Neural cell (in vitro differentiated cells): ENCODE data around the gene PAQR5. TPM values are rescaled to one million over a fixed set of nuclear protein-coding genes. Genes with fewer than 3 reads are reported as not detected.
"Not testable (repeated sequence)": the region's sequence is repeated elsewhere in the genome, so short reads cannot be mapped to it uniquely, and the experiment has no call there.

Experiments
- H2AFZ ChIP-seq: fragments of 200-600, 300-800 bp; sonication (generic), shearing (Covaris generic); 2 replicates; pipeline ENCODE4 v1.6.0; 2014; ENCODE audit warnings: low read depth, mild to moderate bottlenecking, antibody characterized with exemption, low read length, moderate library complexity
- H3F3A ChIP-seq: fragments of 200-600 bp; shearing (Covaris generic); 2 replicates; pipeline ENCODE4 v1.6.1; 2016; ENCODE audit warnings: mild to moderate bottlenecking, moderate library complexity, mixed read lengths, antibody characterized with exemption, low read length; ENCODE audit not compliant: insufficient read depth, poor library complexity, severe bottlenecking
- H3K27ac ChIP-seq: fragments of 200-600, 300-800 bp; sonication (generic), shearing (Covaris generic); 2 replicates; pipeline ENCODE4 v1.5.1; 2014; ENCODE audit warnings: mild to moderate bottlenecking, low read length, moderate library complexity
- H3K27me3 ChIP-seq: fragments of 300-800, 200-600 bp; sonication (generic), shearing (Covaris generic); 2 replicates; pipeline ENCODE4 v1.6.0; 2014; ENCODE audit warnings: mild to moderate bottlenecking, low read depth, low read length, moderate library complexity; ENCODE audit not compliant: insufficient read depth
- H3K36me3 ChIP-seq: fragments of 300-800, 200-600 bp; sonication (generic), shearing (Covaris generic); 2 replicates; pipeline ENCODE4 v1.5.1; 2014; ENCODE audit warnings: mild to moderate bottlenecking, antibody characterized with exemption, low read length, moderate library complexity; ENCODE audit not compliant: insufficient read depth
- H3K4me2 ChIP-seq: fragments of 300-800, 200-600 bp; sonication (generic), shearing (Covaris generic); 2 replicates; pipeline ENCODE4 v1.6.0; 2014; ENCODE audit warnings: mild to moderate bottlenecking, low read length
- H3K4me3 ChIP-seq: fragments of 300-800, 200-600 bp; sonication (generic), shearing (Covaris generic); 2 replicates; pipeline ENCODE4 v1.5.1; 2014; ENCODE audit warnings: mild to moderate bottlenecking, low read length, moderate library complexity
- H3K79me2 ChIP-seq: fragments of 200-600 bp; shearing (Covaris generic); replicated peaks from 2 replicates; pipeline ENCODE4 v1.6.0; 2014; ENCODE audit warnings: mild to moderate bottlenecking, low read length, moderate library complexity; ENCODE audit not compliant: insufficient read depth
- H3K9ac ChIP-seq: fragments of 300-800, 200-600 bp; sonication (generic), shearing (Covaris generic); 2 replicates; pipeline ENCODE4 v1.6.1; 2016; ENCODE audit warnings: mild to moderate bottlenecking, low read length, mixed read lengths
- H3K9me2 ChIP-seq: fragments of 200-600 bp; shearing (Covaris generic); 2 replicates; pipeline ENCODE4 v1.6.1; 2016; ENCODE audit warnings: mild to moderate bottlenecking, low read length, mixed read lengths; ENCODE audit not compliant: insufficient read depth
- H3K9me3 ChIP-seq: fragments of 200-600, 300-800 bp; sonication (generic), shearing (Covaris generic); 2 replicates; pipeline ENCODE4 v1.6.1; 2016; ENCODE audit warnings: mild to moderate bottlenecking, mixed run types, low read length, moderate library complexity, mixed read lengths
- H4K20me1 ChIP-seq: fragments of 200-600 bp; shearing (Covaris generic); 2 replicates; pipeline ENCODE4 v1.6.1; 2016; ENCODE audit warnings: mild to moderate bottlenecking, mixed run types; ENCODE audit not compliant: insufficient read depth
- EP300 ChIP-seq: fragments of 450-650 bp; conservative IDR thresholded peaks from 2 replicates; pipeline ENCODE4 v1.6.1; 2014; ENCODE audit warnings: antibody characterized with exemption, mild to moderate bottlenecking, moderate library complexity; ENCODE audit not compliant: poor library complexity, severe bottlenecking
- MXI1 ChIP-seq: fragments of 450-650 bp; conservative IDR thresholded peaks from 2 replicates; pipeline ENCODE4 v1.6.1; 2014; ENCODE audit warnings: antibody characterized with exemption, mild to moderate bottlenecking; ENCODE audit not compliant: poor library complexity, severe bottlenecking
- POLR2AphosphoS5 ChIP-seq: IDR thresholded peaks from 2 replicates; pipeline ENCODE4 v1.6.1; 2012
- RAD21 ChIP-seq: fragments of 450-650 bp; conservative IDR thresholded peaks from 2 replicates; pipeline ENCODE4 v1.6.1; 2014; ENCODE audit warnings: antibody characterized with exemption, mild to moderate bottlenecking, moderate library complexity
- SMC3 ChIP-seq: fragments of 450-650 bp; conservative IDR thresholded peaks from 2 replicates; pipeline ENCODE4 v1.6.1; 2014; ENCODE audit warnings: antibody characterized with exemption, mild to moderate bottlenecking, moderate library complexity; ENCODE audit not compliant: poor library complexity
- TAF1 ChIP-seq: IDR thresholded peaks from 2 replicates; pipeline ENCODE4 v1.6.1; 2012; ENCODE audit warnings: low read depth
- polyA plus RNA-seq: library from polyadenylated mRNA; depleted of rRNA; stranded (reverse); fragments of >200 nt; gene quantifications from 2 replicates; pipeline ENCODE4 v1.2.3, GENCODE V29; 2014
- TF ChIP-seq, protein P1 (sequence below): fragments of 450-650 bp; IDR thresholded peaks from 2 replicates; pipeline ENCODE4 v1.5.1; 2014; ENCODE audit warnings: antibody characterized with exemption, mild to moderate bottlenecking, moderate library complexity; ENCODE audit not compliant: poor library complexity, severe bottlenecking

Gene PAQR5
- polyA plus RNA-seq, 1 donor from 2014 or later, result not detected

DNA sequence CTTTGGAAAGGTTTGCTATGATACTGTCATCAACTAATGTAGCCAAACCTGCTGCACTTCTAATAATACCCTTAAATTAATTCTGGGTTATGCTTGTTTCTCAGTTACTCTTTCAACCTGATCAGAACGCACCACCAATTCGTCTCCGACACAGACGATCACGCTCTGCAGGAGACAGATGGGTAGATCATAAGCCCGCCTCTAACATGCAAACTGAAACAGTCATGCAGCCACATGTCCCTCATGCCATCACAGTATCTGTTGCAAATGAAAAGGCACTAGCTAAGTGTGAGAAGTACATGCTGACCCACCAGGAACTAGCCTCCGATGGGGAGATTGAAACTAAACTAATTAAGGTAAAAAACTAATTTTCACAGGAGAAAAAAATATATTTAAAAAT is 146.0 kb downstream of the PAQR5 start:
- no peak overlapping the region for H3K4me2 ChIP-seq
- no peak overlapping the region for H3K4me3 ChIP-seq
- H3K27me3 ChIP-seq, result no peaks in the 10 kb centered on the region
- H3K36me3 ChIP-seq, result no peaks in the 10 kb centered on the region
- H3K27ac ChIP-seq, result no peak overlapping the region
- no peaks in the 10 kb centered on the region for H4K20me1 ChIP-seq
- TF ChIP-seq TAF1, result no peak
- no peak overlapping the region for H2AFZ ChIP-seq
- H3K9me2 ChIP-seq, result no peaks in the 10 kb centered on the region
- no peaks in the 10 kb centered on the region for H3K9me3 ChIP-seq
- H3K79me2 ChIP-seq, result no peaks in the 10 kb centered on the region
- no peaks in the 10 kb centered on the region for H3F3A ChIP-seq
- no peak overlapping the region for H3K9ac ChIP-seq

DNA sequence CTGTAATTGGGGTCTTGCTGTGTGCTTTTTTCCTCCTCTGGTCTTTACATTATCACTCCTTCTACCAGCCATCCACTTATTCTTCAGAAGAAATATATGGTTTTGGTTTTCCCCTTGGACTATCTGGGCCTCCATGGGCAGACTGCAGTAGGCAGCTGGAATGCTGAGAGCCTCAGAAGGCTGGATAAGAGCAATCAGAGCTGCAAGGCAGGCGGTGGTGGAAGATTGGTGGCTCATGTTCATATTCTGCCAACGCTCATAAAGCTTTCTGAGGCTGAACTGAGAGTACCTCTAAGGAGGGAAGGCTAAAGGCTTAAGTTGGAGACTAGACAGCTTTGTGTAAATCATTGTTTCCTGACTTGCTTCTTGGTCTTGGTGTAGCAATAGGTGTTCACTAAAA is 148.2 kb downstream of the PAQR5 start:
- Histone ChIP-seq H3K27me3 (no peaks in the 10 kb centered on the region), H3K79me2 (no peaks in the 10 kb centered on the region), H3K27ac (no peak overlapping the region), H3K4me3 (no peak overlapping the region), H3K4me2 (no peak overlapping the region), H4K20me1 (no peaks in the 10 kb centered on the region), H2AFZ (no peak overlapping the region), H3K9ac (no peak overlapping the region), H3F3A (no peaks in the 10 kb centered on the region), H3K9me3 (no peaks in the 10 kb centered on the region), H3K36me3 (no peaks in the 10 kb centered on the region), H3K9me2 (no peaks in the 10 kb centered on the region)
- TF ChIP-seq POLR2AphosphoS5 (no peak), SMC3 (no peak), EP300 (no peak), MXI1 (no peak)
- TF ChIP-seq, protein P1, sequence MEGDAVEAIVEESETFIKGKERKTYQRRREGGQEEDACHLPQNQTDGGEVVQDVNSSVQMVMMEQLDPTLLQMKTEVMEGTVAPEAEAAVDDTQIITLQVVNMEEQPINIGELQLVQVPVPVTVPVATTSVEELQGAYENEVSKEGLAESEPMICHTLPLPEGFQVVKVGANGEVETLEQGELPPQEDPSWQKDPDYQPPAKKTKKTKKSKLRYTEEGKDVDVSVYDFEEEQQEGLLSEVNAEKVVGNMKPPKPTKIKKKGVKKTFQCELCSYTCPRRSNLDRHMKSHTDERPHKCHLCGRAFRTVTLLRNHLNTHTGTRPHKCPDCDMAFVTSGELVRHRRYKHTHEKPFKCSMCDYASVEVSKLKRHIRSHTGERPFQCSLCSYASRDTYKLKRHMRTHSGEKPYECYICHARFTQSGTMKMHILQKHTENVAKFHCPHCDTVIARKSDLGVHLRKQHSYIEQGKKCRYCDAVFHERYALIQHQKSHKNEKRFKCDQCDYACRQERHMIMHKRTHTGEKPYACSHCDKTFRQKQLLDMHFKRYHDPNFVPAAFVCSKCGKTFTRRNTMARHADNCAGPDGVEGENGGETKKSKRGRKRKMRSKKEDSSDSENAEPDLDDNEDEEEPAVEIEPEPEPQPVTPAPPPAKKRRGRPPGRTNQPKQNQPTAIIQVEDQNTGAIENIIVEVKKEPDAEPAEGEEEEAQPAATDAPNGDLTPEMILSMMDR, result no peak

DNA sequence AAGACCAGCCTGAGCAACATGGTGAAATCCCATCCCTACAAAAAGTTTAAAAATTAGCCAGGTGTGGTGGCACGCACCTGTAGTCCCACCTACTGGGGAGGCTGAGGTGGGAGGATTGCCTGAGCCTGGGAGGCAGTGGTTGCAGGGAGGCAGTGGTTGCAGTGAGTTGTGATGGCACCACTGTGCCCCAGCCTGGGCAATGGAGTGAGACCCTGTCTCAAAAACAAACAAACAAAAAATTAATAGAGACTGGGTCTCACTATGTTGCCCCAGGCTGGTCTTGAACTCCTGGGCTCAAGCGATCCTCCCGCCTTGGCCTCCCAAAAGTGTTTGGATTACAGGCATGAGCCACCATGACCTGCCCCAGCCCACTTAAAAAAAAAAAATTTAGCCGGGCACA is 151.5 kb downstream of the PAQR5 start:
- H2AFZ ChIP-seq, H3K27ac ChIP-seq, H3K9ac ChIP-seq, H4K20me1 ChIP-seq, H3K4me3 ChIP-seq, H3K36me3 ChIP-seq, H3K4me2 ChIP-seq, H3K27me3 ChIP-seq, H3F3A ChIP-seq, H3K9me2 ChIP-seq, H3K9me3 ChIP-seq: not testable (repeated sequence)
- peaks cover 20% of the 10 kb centered on the region for H3K79me2 ChIP-seq

DNA sequence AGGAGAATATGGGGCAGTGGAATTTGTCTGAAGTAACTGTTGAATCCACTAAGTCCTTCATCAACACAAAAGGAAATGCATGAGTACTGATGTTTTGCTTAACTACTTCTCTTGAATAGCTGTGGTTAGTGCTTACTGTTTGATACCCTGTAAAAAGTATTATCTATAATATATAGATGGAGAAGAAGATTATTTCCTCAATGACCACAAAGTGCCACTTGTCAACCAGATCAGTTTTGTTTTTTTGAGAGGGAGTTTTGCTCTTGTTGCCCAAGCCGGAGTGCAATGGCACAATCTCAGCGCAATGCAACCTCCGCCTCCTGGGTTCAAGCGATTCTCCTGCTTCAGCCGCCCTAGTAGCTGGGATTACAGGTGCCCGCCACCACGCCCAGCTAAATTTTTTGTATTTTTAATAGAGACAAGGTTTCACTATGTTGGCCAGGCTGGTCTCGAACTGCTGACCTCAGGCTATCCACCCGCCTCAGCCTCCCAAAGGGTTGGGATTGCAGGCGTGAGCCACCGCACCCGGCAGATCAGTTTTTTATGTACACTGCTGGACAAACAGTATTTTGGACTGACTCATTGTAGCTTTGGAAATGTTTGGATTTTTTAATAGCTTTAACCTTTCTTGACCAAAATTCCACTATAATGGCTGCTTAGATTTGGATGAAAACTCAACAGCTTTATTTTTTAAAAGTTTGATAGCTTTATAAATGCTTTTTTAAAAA is 152.4 kb downstream of the PAQR5 start:
- Histone ChIP-seq H4K20me1 (no peaks in the 10 kb centered on the region), H3K27ac (no peak overlapping the region), H3K4me2 (no peak overlapping the region), H3K36me3 (no peaks in the 10 kb centered on the region), H2AFZ (no peak overlapping the region), H3F3A (no peaks in the 10 kb centered on the region), H3K9me2 (no peaks in the 10 kb centered on the region), H3K9me3 (no peaks in the 10 kb centered on the region), H3K9ac (no peak overlapping the region), H3K4me3 (no peak overlapping the region), H3K79me2 (peaks cover 25% of the 10 kb centered on the region), H3K27me3 (no peaks in the 10 kb centered on the region)
- no peak for TF ChIP-seq RAD21
